Measurements from ENCODE around the gene RGPD4.
"Not testable (repeated sequence)": the region's sequence is repeated elsewhere in the genome, so short reads cannot be mapped to it uniquely, and the experiment has no call there.

RGPD4 gene

GRCh38 chr2:107826749-107827148 is at the start of gene RGPD4:
RGPD4 (plus strand) TSS chr2:107826892; CDS start chr2:107827014, 122 bp downstream.
- H3K27me3 ChIP-seq (ENCODE audit: control insufficient read depth, insufficient read depth, low read length); H3K27ac ChIP-seq (ENCODE audit: low read depth, low read length); H3K9me3 ChIP-seq (ENCODE audit: control insufficient read depth, insufficient read depth, low read length); H3K4me1 ChIP-seq (ENCODE audit: control insufficient read depth, insufficient read depth, low read length); H3K4me3 ChIP-seq (ENCODE audit: low read depth, low read length); H3K9ac ChIP-seq (ENCODE audit: low read depth, low read length); H3K36me3 ChIP-seq (ENCODE audit: control insufficient read depth, insufficient read depth, low read length): not testable (repeated sequence)

- H3K4me3 ChIP-seq (ENCODE audit: low read depth, low read length): no peak overlapping the region
Observed at GRCh38 chr2:107777974-107778373, 48.7 kb upstream of the RGPD4 start.

GRCh38 chr2:107785756-107786155 is 40.9 kb upstream of the RGPD4 start:
- Histone ChIP-seq H3K9me3 (ENCODE audit: control insufficient read depth, insufficient read depth, low read length) (no peaks in the 10 kb centered on the region), H3K27me3 (ENCODE audit: control insufficient read depth, insufficient read depth, low read length) (no peaks in the 10 kb centered on the region), H3K9ac (ENCODE audit: low read depth, low read length) (no peak overlapping the region), H3K36me3 (ENCODE audit: control insufficient read depth, insufficient read depth, low read length) (no peaks in the 10 kb centered on the region), H3K27ac (ENCODE audit: low read depth, low read length) (no peak overlapping the region), H3K4me1 (ENCODE audit: control insufficient read depth, insufficient read depth, low read length) (no peaks in the 10 kb centered on the region), H3K4me3 (ENCODE audit: low read depth, low read length) (no peak overlapping the region)

More at GRCh38 chr2:107777974-107778373, 48.7 kb upstream of the RGPD4 start:
- H3K4me1 ChIP-seq (ENCODE audit: control insufficient read depth, insufficient read depth, low read length): no peaks in the 10 kb centered on the region
- H3K9ac ChIP-seq (ENCODE audit: low read depth, low read length): no peak overlapping the region
- H3K9me3 ChIP-seq (ENCODE audit: control insufficient read depth, insufficient read depth, low read length): no peaks in the 10 kb centered on the region
- no peak overlapping the region for H3K27ac ChIP-seq (ENCODE audit: low read depth, low read length)
- no peaks in the 10 kb centered on the region for H3K27me3 ChIP-seq (ENCODE audit: control insufficient read depth, insufficient read depth, low read length)
- H3K36me3 ChIP-seq (ENCODE audit: control insufficient read depth, insufficient read depth, low read length): no peaks in the 10 kb centered on the region

- Histone ChIP-seq H3K4me3 (ENCODE audit: low read depth, low read length) (no peak overlapping the region), H3K4me1 (ENCODE audit: control insufficient read depth, insufficient read depth, low read length) (no peaks in the 10 kb centered on the region), H3K27ac (ENCODE audit: low read depth, low read length) (no peak overlapping the region), H3K9me3 (ENCODE audit: control insufficient read depth, insufficient read depth, low read length) (no peaks in the 10 kb centered on the region), H3K9ac (ENCODE audit: low read depth, low read length) (no peak overlapping the region), H3K36me3 (ENCODE audit: control insufficient read depth, insufficient read depth, low read length) (no peaks in the 10 kb centered on the region), H3K27me3 (ENCODE audit: control insufficient read depth, insufficient read depth, low read length) (no peaks in the 10 kb centered on the region)
Observed at GRCh38 chr2:107790837-107791236, 35.9 kb upstream of the RGPD4 start.

GRCh38 chr2:107801498-107801897 is 25.2 kb upstream of the RGPD4 start:
- Histone ChIP-seq H3K4me1 (ENCODE audit: control insufficient read depth, insufficient read depth, low read length) (peaks cover 14% of the 10 kb centered on the region; the same call in 1 of the 2 replicates), H3K9me3 (ENCODE audit: control insufficient read depth, insufficient read depth, low read length) (0 out of 2 replicates have a peak, but pooled peaks cover 5% of the 10 kb centered on the region), H3K36me3 (ENCODE audit: control insufficient read depth, insufficient read depth, low read length) (no peaks in the 10 kb centered on the region), H3K4me3 (ENCODE audit: low read depth, low read length) (no peak overlapping the region), H3K27ac (ENCODE audit: low read depth, low read length) (no peak overlapping the region), H3K27me3 (ENCODE audit: control insufficient read depth, insufficient read depth, low read length) (no peaks in the 10 kb centered on the region), H3K9ac (ENCODE audit: low read depth, low read length) (no peak overlapping the region)

- Histone ChIP-seq H3K4me3 (ENCODE audit: low read depth, low read length) (no peak overlapping the region), H3K27ac (ENCODE audit: low read depth, low read length) (no peak overlapping the region), H3K9me3 (ENCODE audit: control insufficient read depth, insufficient read depth, low read length) (0 out of 2 replicates have a peak, but pooled peaks cover 5% of the 10 kb centered on the region), H3K36me3 (ENCODE audit: control insufficient read depth, insufficient read depth, low read length) (no peaks in the 10 kb centered on the region), H3K9ac (ENCODE audit: low read depth, low read length) (no peak overlapping the region), H3K27me3 (ENCODE audit: control insufficient read depth, insufficient read depth, low read length) (no peaks in the 10 kb centered on the region), H3K4me1 (ENCODE audit: control insufficient read depth, insufficient read depth, low read length) (peaks cover 14% of the 10 kb centered on the region; the same call in 1 of the 2 replicates)
Observed at GRCh38 chr2:107804608-107805498, 21.8 kb upstream of the RGPD4 start.

- no peaks in the 10 kb centered on the region for H3K27me3 ChIP-seq (ENCODE audit: control insufficient read depth, insufficient read depth, low read length)
- H3K36me3 ChIP-seq (ENCODE audit: control insufficient read depth, insufficient read depth, low read length): no peaks in the 10 kb centered on the region
- H3K27ac ChIP-seq (ENCODE audit: low read depth, low read length): no peak overlapping the region
- H3K4me1 ChIP-seq (ENCODE audit: control insufficient read depth, insufficient read depth, low read length): peaks cover 16% of the 10 kb centered on the region
- H3K4me3 ChIP-seq (ENCODE audit: low read depth, low read length): no peak overlapping the region
- 0 out of 2 replicates have a peak, but pooled peaks cover 5% of the 10 kb centered on the region for H3K9me3 ChIP-seq (ENCODE audit: control insufficient read depth, insufficient read depth, low read length)
- H3K9ac ChIP-seq (ENCODE audit: low read depth, low read length): no peak overlapping the region
Observed at GRCh38 chr2:107806901-107807300, 19.8 kb upstream of the RGPD4 start.

GRCh38 chr2:107807988-107808387 is 18.7 kb upstream of the RGPD4 start:
- Histone ChIP-seq H3K9ac (ENCODE audit: low read depth, low read length) (no peak overlapping the region), H3K27me3 (ENCODE audit: control insufficient read depth, insufficient read depth, low read length) (no peaks in the 10 kb centered on the region), H3K4me3 (ENCODE audit: low read depth, low read length) (no peak overlapping the region), H3K27ac (ENCODE audit: low read depth, low read length) (no peak overlapping the region), H3K9me3 (ENCODE audit: control insufficient read depth, insufficient read depth, low read length) (0 out of 2 replicates have a peak, but pooled peaks cover 5% of the 10 kb centered on the region), H3K4me1 (ENCODE audit: control insufficient read depth, insufficient read depth, low read length) (peaks cover 9% of the 10 kb centered on the region), H3K36me3 (ENCODE audit: control insufficient read depth, insufficient read depth, low read length) (no peaks in the 10 kb centered on the region)

GRCh38 chr2:107808959-107809358 is 17.7 kb upstream of the RGPD4 start:
- Histone ChIP-seq H3K9ac (ENCODE audit: low read depth, low read length) (no peak overlapping the region), H3K36me3 (ENCODE audit: control insufficient read depth, insufficient read depth, low read length) (no peaks in the 10 kb centered on the region), H3K27me3 (ENCODE audit: control insufficient read depth, insufficient read depth, low read length) (no peaks in the 10 kb centered on the region), H3K27ac (ENCODE audit: low read depth, low read length) (no peak overlapping the region), H3K9me3 (ENCODE audit: control insufficient read depth, insufficient read depth, low read length) (0 out of 2 replicates have a peak, but pooled peaks cover 5% of the 10 kb centered on the region), H3K4me1 (ENCODE audit: control insufficient read depth, insufficient read depth, low read length) (peaks cover 9% of the 10 kb centered on the region), H3K4me3 (ENCODE audit: low read depth, low read length) (no peak overlapping the region)

- Histone ChIP-seq H3K27me3 (ENCODE audit: control insufficient read depth, insufficient read depth, low read length) (no peaks in the 10 kb centered on the region), H3K9ac (ENCODE audit: low read depth, low read length) (no peak overlapping the region), H3K9me3 (ENCODE audit: control insufficient read depth, insufficient read depth, low read length) (0 out of 2 replicates have a peak, but pooled peaks cover 5% of the 10 kb centered on the region), H3K27ac (ENCODE audit: low read depth, low read length) (no peak overlapping the region), H3K36me3 (ENCODE audit: control insufficient read depth, insufficient read depth, low read length) (no peaks in the 10 kb centered on the region), H3K4me1 (ENCODE audit: control insufficient read depth, insufficient read depth, low read length) (peaks cover 9% of the 10 kb centered on the region), H3K4me3 (ENCODE audit: low read depth, low read length) (no peak overlapping the region)
Observed at GRCh38 chr2:107809835-107810234, 16.9 kb upstream of the RGPD4 start.

GRCh38 chr2:107810734-107811133 is 16.0 kb upstream of the RGPD4 start:
- Histone ChIP-seq H3K4me3 (ENCODE audit: low read depth, low read length) (no peak overlapping the region), H3K9me3 (ENCODE audit: control insufficient read depth, insufficient read depth, low read length) (0 out of 2 replicates have a peak, but pooled peaks cover 5% of the 10 kb centered on the region), H3K27ac (ENCODE audit: low read depth, low read length) (no peak overlapping the region), H3K27me3 (ENCODE audit: control insufficient read depth, insufficient read depth, low read length) (no peaks in the 10 kb centered on the region), H3K36me3 (ENCODE audit: control insufficient read depth, insufficient read depth, low read length) (no peaks in the 10 kb centered on the region), H3K4me1 (ENCODE audit: control insufficient read depth, insufficient read depth, low read length) (peaks cover 9% of the 10 kb centered on the region), H3K9ac (ENCODE audit: low read depth, low read length) (no peak overlapping the region)

All from HUES48 (cell line).